Activated CD8-positive, alpha-beta T cell treated with anti-CD3 and anti-CD28 coated beads, Interleukin-2, amount 10 ng/mL, durations not matched to agents 7 days and 5 days (primary cell): Measurements from ENCODE around the gene CAMK2N2. TPM values are rescaled to one million over a fixed set of nuclear protein-coding genes. Genes with fewer than 3 reads are reported as not detected.

Experiments used
- ATAC-seq: fragments of 150-1000 bp; cut with Tn5 transposase; one replicate; pipeline ENCODE4 v1.10.0; 2021; ENCODE audit warnings: moderate library complexity
- CTCF ChIA-PET: fragments of 350-600 bp; sonication (Branson Sonifier 250); formaldehyde crosslinking; loops from one replicate; lab custom pipeline; 2021; ENCODE audit warnings: antibody characterized with exemption; lab: Charles Lee
- POLR2A ChIA-PET: fragments of 350-600 bp; sonication (Branson Sonifier 250); formaldehyde crosslinking; loops from one replicate; lab custom pipeline; 2021; ENCODE audit warnings: antibody characterized with exemption; lab: Charles Lee
- DNase-seq: peaks from one replicate; pipeline ENCODE4 v3.0.0-alpha.2; 2020
- H3K27ac Mint-ChIP-seq: one replicate; pipeline ENCODE4 v1.8.0; 2021; ENCODE audit warnings: mild to moderate bottlenecking, mixed read lengths
- H3K27me3 Mint-ChIP-seq: one replicate; pipeline ENCODE4 v1.8.0; 2021; ENCODE audit warnings: low read depth, mixed read lengths
- H3K36me3 Mint-ChIP-seq: one replicate; pipeline ENCODE4 v1.8.0; 2021; ENCODE audit warnings: low read depth, mixed read lengths
- H3K4me1 Mint-ChIP-seq: one replicate; pipeline ENCODE4 v1.8.0; 2021; ENCODE audit warnings: low read depth, mixed read lengths
- H3K4me3 Mint-ChIP-seq: one replicate; pipeline ENCODE4 v1.8.0; 2021; ENCODE audit warnings: mild to moderate bottlenecking, mixed read lengths
- H3K9me3 Mint-ChIP-seq: one replicate; pipeline ENCODE4 v1.8.0; 2022; ENCODE audit warnings: mixed read lengths; ENCODE audit not compliant: insufficient read depth
- total RNA-seq, 2 experiments: library from RNA; stranded (reverse); gene quantifications; one replicate each; pipeline ENCODE4 v1.2.3, GENCODE V29; 2021

The CAMK2N2 gene
- total RNA-seq, 2 experiments from 2014 or later: not detected

GRCh38 chr3:184230603-184231528 is 30.5 kb downstream of the CAMK2N2 start:
- no peak for DNase-seq
- peaks cover 44% of the 10 kb centered on the region for H3K27me3 Mint-ChIP-seq
- no peak overlapping the region for H3K27ac Mint-ChIP-seq
- ChIA-PET POLR2A (no interaction called here), CTCF (interaction anchor here (0.9 to 1.1 kb wide), 2 partner anchors 19 to 25 kb away, joined by 4 to 5 read pairs; partner anchors contain the start of gene EEF1AKMT4)
- peaks cover 9% of the 10 kb centered on the region for H3K4me1 Mint-ChIP-seq
- no peaks in the 10 kb centered on the region for H3K9me3 Mint-ChIP-seq
- ATAC-seq: no peak
- peak overlapping the region; percentile 64 for H3K4me3 Mint-ChIP-seq
- H3K36me3 Mint-ChIP-seq: no peaks in the 10 kb centered on the region

GRCh38 chr3:184230081-184230602 is 31.2 kb downstream of the CAMK2N2 start:
- no peak for ATAC-seq
- no peaks in the 10 kb centered on the region for H3K9me3 Mint-ChIP-seq
- peaks cover 9% of the 10 kb centered on the region for H3K4me1 Mint-ChIP-seq
- H3K36me3 Mint-ChIP-seq: no peaks in the 10 kb centered on the region
- POLR2A ChIA-PET: no interaction called here
- CTCF ChIA-PET: interaction anchor here (0.9 to 4.9 kb wide), 2 partner anchors 20 to 26 kb away, joined by 5 to 45 read pairs; partner anchors contain the start of gene EEF1AKMT4
- peaks cover 47% of the 10 kb centered on the region for H3K27me3 Mint-ChIP-seq
- H3K27ac Mint-ChIP-seq: no peak overlapping the region
- DNase-seq: no peak
- H3K4me3 Mint-ChIP-seq: no peak overlapping the region

GRCh38 chr3:184229394-184230080 is 31.8 kb downstream of the CAMK2N2 start, which contains the start of gene VWA5B2:
Gene VWA5B2, plus strand, starts transcription at chr3:184229585. Its CDS starts 944 bp downstream, at chr3:184230529.
- CTCF ChIA-PET: interaction anchor here (0.9 to 4.9 kb wide), 5 partner anchors 14 to 35 kb away, joined by 4 to 45 read pairs (median 10); partner anchors contain the start of genes ALG3 and EEF1AKMT4
- Mint-ChIP-seq H3K27me3 (peaks cover 48% of the 10 kb centered on the region), H3K27ac (no peak within 1 kb of the TSS), H3K36me3 (no peaks in the 10 kb centered on the region), H3K4me1 (peaks cover 9% of the 10 kb centered on the region), H3K4me3 (peak within 1 kb of the TSS; percentile 37), H3K9me3 (no peaks in the 10 kb centered on the region)
- peak; percentile 74 for DNase-seq
- POLR2A ChIA-PET: no interaction called here
- peak; percentile 97 for ATAC-seq

GRCh38 chr3:184228376-184229137 is 32.8 kb downstream of the CAMK2N2 start:
- Mint-ChIP-seq H3K36me3 (no peaks in the 10 kb centered on the region), H3K9me3 (no peaks in the 10 kb centered on the region), H3K27me3 (peaks cover 50% of the 10 kb centered on the region), H3K27ac (no peak overlapping the region), H3K4me1 (peaks cover 9% of the 10 kb centered on the region), H3K4me3 (peak overlapping the region; percentile 37)
- CTCF ChIA-PET: interaction anchor here (0.6 to 4.9 kb wide), 40 partner anchors 9 to 591 kb away, joined by 3 to 45 read pairs (median 5); partner anchors contain the start of genes ABCC5, ABCF3, ALG3 and AP2M1
- ATAC-seq (no peak), DNase-seq (no peak)
- POLR2A ChIA-PET: interaction anchor here (0.9 kb wide), 1 partner anchor 11 kb away, joined by 3 read pairs; no protein-coding TSS in a partner anchor

GRCh38 chr3:184227481-184227935 is 33.8 kb downstream of the CAMK2N2 start:
- ChIA-PET CTCF (interaction anchor here (0.6 to 4.9 kb wide), 53 partner anchors 9 to 945 kb away, joined by 3 to 45 read pairs (median 4); partner anchors contain the start of genes ABCC5, ABCF3, ALG3 and AP2M1), POLR2A (interaction anchor here (1.1 kb wide), 1 partner anchor 22 kb away, joined by 5 read pairs; the partner anchor contains the start of gene EEF1AKMT4)
- DNase-seq (peak; percentile 62), ATAC-seq (peak; percentile 47)
- Mint-ChIP-seq H3K9me3 (no peaks in the 10 kb centered on the region), H3K27ac (no peak overlapping the region), H3K27me3 (peaks cover 47% of the 10 kb centered on the region), H3K4me3 (no peak overlapping the region), H3K36me3 (no peaks in the 10 kb centered on the region), H3K4me1 (peaks cover 9% of the 10 kb centered on the region)

- H3K27me3 Mint-ChIP-seq: peaks cover 30% of the 10 kb centered on the region
- ATAC-seq: no peak
Measured at GRCh38 chr3:184223946-184224345, 37.4 kb downstream of the CAMK2N2 start.

GRCh38 chr3:184222521-184222920 is 38.8 kb downstream of the CAMK2N2 start:
- no peaks in the 10 kb centered on the region for H3K36me3 Mint-ChIP-seq
- ChIA-PET CTCF (interaction anchor here (1.3 kb wide), 1 partner anchor 327 kb away, joined by 3 read pairs; no protein-coding TSS in a partner anchor), POLR2A (no interaction called here)
- ATAC-seq (no peak), DNase-seq (no peak)
- H3K4me3 Mint-ChIP-seq: no peak overlapping the region
- peaks cover 16% of the 10 kb centered on the region for H3K27me3 Mint-ChIP-seq
- no peaks in the 10 kb centered on the region for H3K4me1 Mint-ChIP-seq
- no peaks in the 10 kb centered on the region for H3K9me3 Mint-ChIP-seq
- H3K27ac Mint-ChIP-seq: no peak overlapping the region

More at GRCh38 chr3:184223946-184224345, 37.4 kb downstream of the CAMK2N2 start:
- no peaks in the 10 kb centered on the region for H3K36me3 Mint-ChIP-seq
- H3K27ac Mint-ChIP-seq: no peak overlapping the region
- ChIA-PET POLR2A (no interaction called here), CTCF (interaction anchor here (0.7 to 0.8 kb wide), 2 partner anchors 14 to 26 kb away, joined by 3 read pairs; partner anchors contain the start of gene EEF1AKMT4)
- no peaks in the 10 kb centered on the region for H3K9me3 Mint-ChIP-seq
- H3K4me1 Mint-ChIP-seq: peaks cover 2% of the 10 kb centered on the region
- no peak for DNase-seq
- no peak overlapping the region for H3K4me3 Mint-ChIP-seq

GRCh38 chr3:184218814-184219213 is 42.5 kb downstream of the CAMK2N2 start:
- POLR2A ChIA-PET: no interaction called here
- CTCF ChIA-PET: interaction anchor here (1.2 kb wide), 1 partner anchor 9 kb away, joined by 4 read pairs; no protein-coding TSS in a partner anchor

GRCh38 chr3:184211718-184212117 is 49.6 kb downstream of the CAMK2N2 start:
- Mint-ChIP-seq H3K36me3 (no peaks in the 10 kb centered on the region), H3K27ac (no peak overlapping the region), H3K4me1 (no peaks in the 10 kb centered on the region), H3K9me3 (no peaks in the 10 kb centered on the region), H3K27me3 (peaks cover 15% of the 10 kb centered on the region), H3K4me3 (no peak overlapping the region)
- no peak for DNase-seq
- CTCF ChIA-PET: interaction anchor here (3.8 kb wide), 1 partner anchor 16 kb away, joined by 18 read pairs; no protein-coding TSS in a partner anchor
- POLR2A ChIA-PET: interaction anchor here (0.6 kb wide), 1 partner anchor 21 kb away, joined by 3 read pairs; no protein-coding TSS in a partner anchor
- ATAC-seq: no peak

More at GRCh38 chr3:184218814-184219213, 42.5 kb downstream of the CAMK2N2 start:
- ATAC-seq (no peak), DNase-seq (no peak)
- Mint-ChIP-seq H3K27ac (no peak overlapping the region), H3K9me3 (no peaks in the 10 kb centered on the region), H3K27me3 (peaks cover 11% of the 10 kb centered on the region), H3K4me1 (no peaks in the 10 kb centered on the region), H3K36me3 (no peaks in the 10 kb centered on the region), H3K4me3 (no peak overlapping the region)

GRCh38 chr3:184211297-184211696 is 50.1 kb downstream of the CAMK2N2 start:
- no peaks in the 10 kb centered on the region for H3K36me3 Mint-ChIP-seq
- no peaks in the 10 kb centered on the region for H3K9me3 Mint-ChIP-seq
- H3K4me1 Mint-ChIP-seq: no peaks in the 10 kb centered on the region
- ChIA-PET POLR2A (interaction anchor here (0.6 to 0.7 kb wide), 2 partner anchors 21 to 25 kb away, joined by 3 read pairs; no protein-coding TSS in a partner anchor), CTCF (interaction anchor here (3.8 kb wide), 1 partner anchor 16 kb away, joined by 18 read pairs; no protein-coding TSS in a partner anchor)
- H3K4me3 Mint-ChIP-seq: no peak overlapping the region
- peaks cover 18% of the 10 kb centered on the region for H3K27me3 Mint-ChIP-seq
- ATAC-seq: no peak
- no peak for DNase-seq
- no peak overlapping the region for H3K27ac Mint-ChIP-seq
